DMS153 treated with DMSO at 0.1 percent for 48 hours (cell line): ENCODE data around the gene CSH1.
"Not testable (repeated sequence)": the region's sequence is repeated elsewhere in the genome, so short reads cannot be mapped to it uniquely, and the experiment has no call there.

ENCODE experiments used
- DNase-seq: peaks from one replicate; lab custom pipeline; 2025; ENCODE audit not compliant: unreplicated experiment; lab: John Stamatoyannopoulos, UW

CSH1 gene

DNA sequence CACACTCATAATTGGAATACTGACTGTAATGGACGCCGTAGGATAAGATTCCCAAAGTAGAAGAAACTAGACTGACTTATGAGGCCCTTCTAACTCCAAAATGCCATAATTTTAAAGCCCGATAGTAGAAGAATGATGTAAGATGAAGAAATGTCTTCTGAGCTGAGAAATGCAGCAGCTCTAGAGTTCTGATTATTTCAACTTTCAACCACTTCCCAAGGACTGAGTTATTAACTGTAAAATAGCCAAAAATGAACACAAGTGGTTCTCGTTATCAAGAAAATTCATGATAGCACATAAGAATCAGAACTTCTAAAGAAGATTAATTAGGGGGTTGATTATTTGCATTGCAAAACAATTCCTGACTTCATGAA, 26.1 kb downstream of the CSH1 start:
- not testable (repeated sequence) for DNase-seq

DNA sequence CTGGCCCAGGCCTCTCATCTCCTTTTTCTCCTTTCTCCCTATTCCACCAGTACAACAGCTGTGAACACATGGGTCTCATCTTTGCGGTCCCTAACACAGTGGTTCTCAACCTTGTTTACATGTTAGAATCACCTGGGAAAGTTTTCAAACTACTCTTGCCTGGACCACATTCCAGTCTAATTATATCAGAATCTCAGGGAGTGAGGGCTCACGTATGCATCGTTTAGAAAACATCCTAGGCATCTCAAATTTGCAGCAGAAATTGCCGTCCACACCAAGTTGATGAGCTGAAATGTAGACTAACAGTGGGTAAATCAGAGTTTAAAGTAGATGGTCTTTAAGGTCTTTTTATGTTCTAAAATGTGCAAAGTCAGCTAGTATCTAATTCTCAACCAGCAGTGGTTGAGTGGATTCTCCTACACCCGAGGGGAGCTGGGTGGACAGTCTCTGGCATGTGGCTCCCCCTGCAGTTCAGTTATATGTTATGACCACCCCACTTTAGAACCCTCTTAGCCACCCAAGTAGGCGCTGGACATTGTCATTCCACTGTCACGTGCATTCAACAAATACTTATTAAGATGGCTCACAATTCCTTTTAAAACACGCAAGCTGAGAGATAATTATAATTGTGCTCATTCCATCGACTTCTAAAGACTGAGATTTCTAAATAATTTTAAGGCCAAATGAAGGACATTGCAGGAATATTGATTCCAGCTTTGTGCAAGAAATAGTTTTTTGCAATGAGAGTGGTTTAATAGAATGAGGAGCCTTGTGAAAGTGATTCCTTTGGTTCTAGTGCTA, 26.7 kb downstream of the CSH1 start:
- DNase-seq, result not testable (repeated sequence)

DNA sequence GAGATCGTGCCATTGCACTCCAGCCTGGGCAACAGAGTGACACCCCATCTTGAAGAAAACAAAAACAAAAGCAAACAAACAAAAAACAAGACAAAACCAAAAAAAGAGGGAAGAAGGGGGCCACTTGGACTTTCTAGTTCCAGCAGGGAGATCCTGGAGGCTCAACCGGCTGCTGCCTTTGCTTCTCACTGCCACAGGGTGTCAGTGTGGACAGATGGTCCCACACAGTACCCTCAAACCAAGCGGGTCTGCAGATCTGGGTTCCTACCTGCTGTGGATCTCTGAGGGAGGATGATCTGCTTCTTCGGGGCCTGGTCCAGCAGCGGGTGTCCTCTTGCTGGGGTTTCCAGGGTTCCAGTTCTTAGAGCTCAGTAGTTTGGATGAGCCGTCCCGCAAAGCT, 29.7 kb downstream of the CSH1 start:
- not testable (repeated sequence) for DNase-seq

GRCh38 chr17:63859257-63859656, 37.1 kb downstream of the CSH1 start:
- no peak for DNase-seq

- DNase-seq, result not testable (repeated sequence)
Observed at GRCh38 chr17:63856425-63856824, 39.9 kb downstream of the CSH1 start.

DNA sequence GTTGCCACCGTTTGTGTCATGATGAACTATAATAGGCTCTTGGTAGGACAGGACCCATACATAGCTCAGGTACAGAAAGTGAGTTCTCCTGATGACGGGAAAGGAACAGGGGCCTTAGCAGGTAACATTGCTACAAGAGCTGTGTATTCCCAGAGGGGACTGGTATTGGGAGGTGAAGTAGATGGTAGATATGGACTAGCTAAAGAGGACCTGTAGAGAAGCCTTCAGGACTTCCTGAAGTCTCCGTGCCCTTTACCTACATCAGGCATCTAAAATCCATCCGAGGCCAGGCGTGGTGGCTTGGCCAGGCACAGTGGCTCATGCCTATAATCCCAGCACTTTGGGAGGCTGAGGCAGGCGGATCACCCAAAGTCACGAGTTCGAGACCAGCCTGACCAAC, 41.2 kb downstream of the CSH1 start:
- no peak for DNase-seq

- no peak for DNase-seq
Observed at GRCh38 chr17:63854709-63855108, 41.7 kb downstream of the CSH1 start.

- DNase-seq, result no peak
Observed at GRCh38 chr17:63853260-63853659, 43.1 kb downstream of the CSH1 start.

- no peak for DNase-seq
Observed at GRCh38 chr17:63850401-63850800, 46.0 kb downstream of the CSH1 start.

DNA sequence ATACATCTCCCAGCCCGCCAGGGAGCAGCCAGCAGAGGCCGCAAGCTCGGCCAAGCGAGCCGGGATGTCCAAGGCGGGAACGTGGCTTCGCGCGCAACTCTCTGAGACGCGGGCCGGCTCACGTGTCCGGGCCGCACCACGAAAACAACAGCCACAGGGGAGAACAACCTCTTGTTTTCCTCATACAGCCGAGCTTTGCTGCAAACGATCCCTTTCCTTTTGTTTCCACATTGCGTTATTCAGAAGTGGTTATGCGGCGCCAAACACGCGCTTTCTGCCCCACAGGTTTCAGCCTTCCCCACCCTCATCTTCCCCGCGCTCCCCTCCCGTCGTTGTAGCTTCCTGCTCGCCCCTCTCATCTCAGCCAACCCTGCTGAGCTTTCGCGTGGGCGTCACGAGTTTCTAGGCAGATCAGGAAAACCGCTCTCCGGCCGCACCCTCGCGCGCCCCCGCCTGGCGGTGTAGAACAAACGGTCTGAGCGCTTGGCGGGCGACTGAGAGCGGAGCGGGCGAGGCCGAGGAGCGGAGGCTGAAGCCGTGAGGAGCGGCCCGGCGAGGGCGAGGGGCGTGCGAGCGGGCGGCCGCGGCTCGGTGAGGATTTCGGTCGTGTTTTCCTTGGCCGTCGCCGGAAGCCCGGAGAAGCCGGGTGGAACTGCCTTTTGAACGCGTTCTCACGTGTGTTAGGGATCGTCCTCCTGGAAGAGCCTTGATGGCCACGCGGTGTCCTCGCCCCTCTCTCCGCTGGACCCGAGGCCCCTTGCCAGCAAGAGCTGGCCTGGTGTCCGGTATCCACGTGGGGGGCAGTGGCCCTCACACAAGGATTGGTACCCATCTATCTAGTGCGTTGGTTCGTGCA, 47.3 kb downstream of the CSH1 start:
- DNase-seq, result no peak

DNA sequence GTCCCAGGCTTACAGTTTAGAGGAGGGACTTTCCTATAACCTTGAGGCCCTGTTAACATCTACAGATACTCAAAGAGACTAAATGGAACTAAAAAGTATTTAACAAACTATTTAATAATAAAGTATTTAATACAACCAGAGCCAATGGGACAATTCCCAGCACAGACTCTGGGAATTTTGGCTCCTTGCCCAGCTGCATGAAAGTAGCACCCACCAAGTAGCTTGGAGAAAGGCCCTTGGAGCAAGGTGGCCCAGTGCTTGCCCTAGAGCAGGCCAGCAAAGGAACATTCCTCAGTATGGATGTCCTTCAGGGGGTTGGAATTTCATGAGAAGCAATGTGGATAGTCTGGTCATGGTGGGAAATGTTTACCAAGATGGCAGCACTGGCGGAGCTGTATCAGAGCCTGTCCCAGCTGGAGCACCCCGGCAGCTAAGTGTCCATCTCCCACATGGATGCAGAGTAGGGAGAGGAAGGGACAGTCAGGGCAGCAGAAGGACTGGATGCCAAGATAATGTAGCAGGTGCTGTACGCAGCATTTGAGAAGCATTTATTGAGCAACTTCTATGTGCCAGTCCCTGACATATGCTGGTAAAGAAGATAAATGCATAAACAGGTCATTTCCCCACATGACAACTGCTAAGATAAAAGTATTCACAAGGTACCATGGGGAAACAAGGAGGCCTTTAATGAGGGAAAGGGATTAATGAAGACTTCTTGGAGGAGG, 48.7 kb downstream of the CSH1 start:
- no peak for DNase-seq

GRCh38 chr17:63845509-63845908, 50.9 kb downstream of the CSH1 start:
- no peak for DNase-seq
